HepG2 (cell line): ENCODE measurements around the gene RGS19. TPM values are rescaled to one million over a fixed set of nuclear protein-coding genes. Genes with fewer than 3 reads are reported as not detected.

Experiments used
- ATAC-seq: fragments of 200-7000 bp; cut with Tn5 transposase; 3 replicates; pipeline ENCODE4 v1.9.1; 2020; ENCODE audit warnings: mild to moderate bottlenecking, moderate library complexity
- BruUV-seq: library from RNA; stranded (reverse); fragments of 400-500 nt; replicated peaks from 2 replicates; lab custom pipeline; 2021; lab: Mats Ljungman, UMichigan
- CTCF ChIA-PET: fragments of 300-600 bp; formaldehyde crosslinking; extraction: SDS; loops from one replicate; lab custom pipeline; 2021; ENCODE audit warnings: low total read pairs, inconsistent platforms, low intra/inter-chr PET ratio; lab: Yijun Ruan, JAX
- POLR2A ChIA-PET: fragments of 350-600 bp; sonication (Branson Sonifier 250); formaldehyde crosslinking; loops from one replicate; lab custom pipeline; 2020; ENCODE audit warnings: antibody characterized with exemption, inconsistent platforms; lab: Yijun Ruan, JAX
- DNase-seq: peaks from one replicate; pipeline ENCODE4 v3.0.0-alpha.2; 2015; ENCODE audit warnings: low spot score
- FAIRE-seq: peaks from 3 replicates; lab custom pipeline; 2011; peaks lifted over from hg19 to GRCh38; lab: Jason Lieb, UNC
- H2AFZ ChIP-seq: one replicate; pipeline ENCODE4 v1.6.1; 2011; ENCODE audit warnings: low read length, inconsistent platforms
- H3K27ac ChIP-seq: fragments of 300-600 bp; 3 replicates; pipeline ENCODE4 v1.8.0; 2011; ENCODE audit warnings: mixed run types, mild to moderate bottlenecking, mixed read lengths, low read length, inconsistent platforms; ENCODE audit not compliant: insufficient read depth; ENCODE audit errors: extremely low read length
- H3K27me3 ChIP-seq, 2 experiments: fragments of 200-600 bp in 1 of 2; 2 replicates in 1 of 2; 3 replicates in 1 of 2; pipeline versions ENCODE4 v1.6.0 to v1.8.0; 2011; ENCODE audit warnings: low read length in 2 of 2, mild to moderate bottlenecking in 2 of 2, moderate library complexity in 2 of 2, inconsistent platforms in 1 of 2; ENCODE audit not compliant: insufficient read depth in 2 of 2, control insufficient read depth in 1 of 2
- H3K36me3 ChIP-seq, 2 experiments: fragments of 200-600 bp in 1 of 2; replicated peaks in 1 of 2; 2 replicates in 1 of 2; 3 replicates in 1 of 2; pipeline versions ENCODE4 v1.5.1 to v1.8.0; 2011; ENCODE audit warnings: low read length in 2 of 2, inconsistent platforms in 1 of 2; ENCODE audit not compliant: insufficient read depth in 2 of 2, control insufficient read depth in 1 of 2
- H3K4me1 ChIP-seq: 2 replicates; pipeline ENCODE4 v1.5.1; 2012; ENCODE audit warnings: low read length, inconsistent platforms; ENCODE audit not compliant: insufficient read depth
- H3K4me2 ChIP-seq: 2 replicates; pipeline ENCODE4 v1.6.0; 2011; ENCODE audit warnings: low read depth, low read length, inconsistent platforms
- H3K4me3 ChIP-seq, 3 experiments: fragments of 200-600 bp in 1 of 3; sonication (generic), shearing (Covaris generic) in 1 of 3; replicated peaks in 1 of 3; 2 replicates each; pipeline ENCODE4 v1.5.1; 2011 to 2016; ENCODE audit warnings: low read length in 3 of 3, inconsistent platforms in 2 of 3, low read depth in 2 of 3, mild to moderate bottlenecking in 2 of 3, control low read depth in 1 of 3, mixed read lengths in 1 of 3; ENCODE audit not compliant: insufficient read depth in 1 of 3
- H3K79me2 ChIP-seq: one replicate; pipeline ENCODE4 v1.6.1; 2011; ENCODE audit warnings: low read length, inconsistent platforms; ENCODE audit not compliant: insufficient read depth
- H3K9ac ChIP-seq: 2 replicates; pipeline ENCODE4 v1.6.0; 2011; ENCODE audit warnings: mild to moderate bottlenecking, low read depth, low read length, inconsistent platforms; ENCODE audit not compliant: insufficient read depth
- H3K9me3 ChIP-seq: 2 replicates; pipeline ENCODE4 v1.5.1; 2012; ENCODE audit warnings: mild to moderate bottlenecking, low read length
- H4K20me1 ChIP-seq: 2 replicates; pipeline ENCODE4 v1.6.0; 2011; ENCODE audit warnings: inconsistent platforms, mild to moderate bottlenecking, low read length, moderate library complexity; ENCODE audit not compliant: insufficient read depth
- BRD4 ChIP-seq: sonication (generic); formaldehyde crosslinking; IDR thresholded peaks from 2 replicates; pipeline ENCODE4 v1.4.0; 2020; ENCODE audit warnings: missing genetic modification reagents
- GABPB1 ChIP-seq: IDR thresholded peaks from 2 replicates; pipeline ENCODE4 v1.6.1; 2016; ENCODE audit warnings: mild to moderate bottlenecking, missing genetic modification reagents, moderate library complexity, missing compliant biosample characterization
- KLF12 ChIP-seq: sonication (generic); formaldehyde crosslinking; IDR thresholded peaks from 2 replicates; pipeline ENCODE4 v1.4.0; 2020; ENCODE audit warnings: missing genetic modification reagents, borderline replicate concordance
- MAFF ChIP-seq: IDR thresholded peaks from 2 replicates; pipeline ENCODE4 v1.6.1; 2011; ENCODE audit warnings: low read depth, low read length, improper control_type of control experiment
- MYC ChIP-seq: sonication (generic); formaldehyde crosslinking; IDR thresholded peaks from 2 replicates; pipeline ENCODE4 v1.9.0; 2021; ENCODE audit warnings: missing genetic modification reagents, borderline replicate concordance
- PHF8 ChIP-seq: sonication (generic); formaldehyde crosslinking; IDR thresholded peaks from 2 replicates; pipeline ENCODE4 v1.5.0; 2020; ENCODE audit warnings: missing genetic modification reagents
- PRMT3 ChIP-seq: sonication (generic); formaldehyde crosslinking; IDR thresholded peaks from 2 replicates; pipeline ENCODE4 v1.8.1; 2022; ENCODE audit warnings: low read depth, mild to moderate bottlenecking, moderate library complexity, missing genetic modification reagents, borderline replicate concordance
- RNF2 ChIP-seq: fragments of 450-650 bp; conservative IDR thresholded peaks from 2 replicates; pipeline ENCODE4 v1.6.1; 2016; ENCODE audit warnings: low read depth
- RXRB ChIP-seq: IDR thresholded peaks from 2 replicates; pipeline ENCODE4 v1.6.1; 2016; ENCODE audit warnings: borderline replicate concordance, missing genetic modification reagents, missing compliant biosample characterization
- SNAI1 ChIP-seq: sonication (generic); formaldehyde crosslinking; IDR thresholded peaks from 2 replicates; pipeline ENCODE4 v1.5.0; 2020; ENCODE audit warnings: mild to moderate bottlenecking, missing genetic modification reagents, borderline replicate concordance
- ZFP36L2 ChIP-seq: sonication (generic); formaldehyde crosslinking; IDR thresholded peaks from 2 replicates; pipeline ENCODE4 v1.4.0; 2020; ENCODE audit warnings: missing genetic modification reagents
- ZNF225 ChIP-seq: sonication (generic); formaldehyde crosslinking; IDR thresholded peaks from 2 replicates; pipeline ENCODE4 v1.4.0; 2020; ENCODE audit warnings: mild to moderate bottlenecking, missing genetic modification reagents
- ZNF343 ChIP-seq: sonication (generic); formaldehyde crosslinking; IDR thresholded peaks from 2 replicates; pipeline ENCODE4 v1.4.0; 2020; ENCODE audit warnings: mild to moderate bottlenecking, missing genetic modification reagents
- ZNF646 ChIP-seq: sonication (generic); formaldehyde crosslinking; IDR thresholded peaks from 2 replicates; pipeline ENCODE4 v1.9.0; 2021; ENCODE audit warnings: mild to moderate bottlenecking, missing genetic modification reagents
- ZNF883 ChIP-seq: sonication (generic); formaldehyde crosslinking; IDR thresholded peaks from 2 replicates; pipeline ENCODE4 v1.5.1; 2020; ENCODE audit warnings: mild to moderate bottlenecking, missing genetic modification reagents; ENCODE audit errors: not compliant biosample characterization
- WGBS: methylation state at CpG from one replicate; pipeline ENCODE4 v1.1.6; 2017; ENCODE audit warnings: low lambda C conversion rate; 5-methylcytosine and 5-hydroxymethylcytosine counted together
- in situ Hi-C: cut with HindIII; loops from 2 replicates; pipeline ENCODE4 v1.10.0; 2017; ENCODE audit warnings: low pct_unique_long_range_greater_than_20kb; ENCODE audit not compliant: extremely low pct_ligation_motif_present
- intact Hi-C: fragments of 100-400 bp; cut with micrococcal nuclease; formaldehyde crosslinking; loops from one replicate; pipeline ENCODE4 v1.10.0; 2022; ENCODE audit not compliant: unreplicated experiment
- polyA plus RNA-seq, 8 experiments: library from polyadenylated mRNA; depleted of rRNA in 3 of 8; stranded (reverse) in 7 of 8; unstranded in 1 of 8; fragments of >200 nt; fragmentation: Illumina TruSeq in 4 of 8; extraction: Trizol in 4 of 8; gene quantifications; 2 replicates each; pipeline versions ENCODE4 v1.2.1 to v1.2.3, GENCODE V29; 2011 to 2016; ENCODE audit warnings: low read depth in 4 of 8, missing spikeins in 1 of 8, mixed read lengths in 1 of 8; ENCODE audit not compliant: insufficient read depth in 1 of 8
- total RNA-seq, 5 experiments: library from RNA; depleted of rRNA; stranded (reverse); fragments of >200 nt; fragmentation: Illumina TruSeq; extraction: Trizol; gene quantifications; 2 replicates each; pipeline ENCODE4 v1.2.3, GENCODE V29; 2016; ENCODE audit warnings: low read depth in 1 of 5
- TF ChIP-seq, protein P1 (sequence below): sonication (generic); formaldehyde crosslinking; IDR thresholded peaks from 2 replicates; pipeline ENCODE4 v1.9.0; 2022; ENCODE audit warnings: missing genetic modification reagents, mild to moderate bottlenecking, borderline replicate concordance

RGS19 gene
- total and polyA plus RNA-seq, 2 of the 13 experiments (the other 11 are each of a cell fraction or from before 2014, with no cell fraction given): 10.7 to 11.9 TPM

DNA sequence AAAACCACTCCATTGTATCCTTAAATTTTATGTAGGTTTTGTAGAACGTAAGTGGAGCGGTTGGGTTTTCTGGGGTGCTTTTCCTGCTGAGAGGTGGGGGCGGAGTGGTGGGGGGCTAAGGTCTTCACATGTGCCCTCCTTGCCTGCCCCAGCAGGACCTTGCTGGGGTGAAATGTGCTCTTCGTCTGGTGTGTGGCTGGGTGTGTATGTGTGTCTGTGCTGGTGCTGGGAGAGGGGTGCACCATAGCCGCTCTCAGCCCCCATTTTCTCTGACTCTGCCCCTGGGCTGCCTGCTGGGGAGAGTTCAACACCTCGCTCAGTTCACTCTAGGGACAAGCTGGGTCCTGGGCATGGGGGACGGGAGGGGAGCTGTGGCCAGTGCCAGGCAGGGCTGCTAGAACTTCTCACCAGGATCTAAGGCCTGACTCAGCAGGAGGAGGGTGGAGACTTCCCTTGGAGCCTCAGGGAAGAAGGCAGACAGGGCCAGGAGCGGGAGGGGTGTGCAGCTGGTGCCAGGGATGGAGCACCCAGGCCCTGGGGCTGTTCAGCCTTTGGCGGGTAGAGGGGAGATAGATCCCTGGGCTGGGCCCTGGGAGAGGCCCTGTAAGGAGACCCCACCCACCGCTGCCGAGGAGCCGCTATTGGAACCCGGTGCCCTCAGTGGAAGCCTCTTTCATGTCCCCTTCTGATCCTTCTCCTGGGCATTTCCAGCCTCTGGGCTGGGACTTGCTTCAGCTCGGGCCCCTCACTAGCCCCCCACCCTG is 34.7 kb downstream of the RGS19 start:
- H3K36me3 ChIP-seq: no peaks in the 10 kb centered on the region
- H4K20me1 ChIP-seq: no peaks in the 10 kb centered on the region
- H3K9me3 ChIP-seq: no peaks in the 10 kb centered on the region
- no peak overlapping the region for H3K9ac ChIP-seq
- H3K4me3 ChIP-seq: peak overlapping the region in 1 of 3 experiments; percentile 45; a peak in 1 of 6 replicates
- intact Hi-C loops (no loop called here), in situ Hi-C loops (no loop called here)
- H3K4me2 ChIP-seq: peak overlapping the region; percentile 56
- H3K27me3 ChIP-seq: no peaks in the 10 kb centered on the region
- peaks cover 56% of the 10 kb centered on the region for H3K4me1 ChIP-seq
- FAIRE-seq (no peak), DNase-seq (no peak), ATAC-seq (no peak; the same call in 2 of the 3 replicates)
- ChIA-PET POLR2A (interaction anchor here (0.7 to 10.1 kb wide), 5 partner anchors 9 to 76 kb away, joined by 3 to 252 read pairs (median 12); partner anchors contain the start of genes C20orf204, SAMD10 and SOX18), CTCF (no interaction called here)
- H3K79me2 ChIP-seq: peaks cover 4% of the 10 kb centered on the region
- 39% methylated on average over 13 of the region's 14 CpGs for WGBS
- BruUV-seq: no TSS peak
- no peak overlapping the region for H2AFZ ChIP-seq
- no peak overlapping the region for H3K27ac ChIP-seq
- TF ChIP-seq KLF12 (CRISPR knock-in tag): no peak
- 0 out of 2 replicates have a peak, but pooled peaks have one; percentile 11 for TF ChIP-seq GABPB1 (CRISPR knock-in tag)
- no peak for TF ChIP-seq PRMT3 (CRISPR knock-in tag)
- 0 out of 2 replicates have a peak, but pooled peaks have one; percentile 26 for TF ChIP-seq MAFF
- no peak for TF ChIP-seq ZFP36L2
- TF ChIP-seq, protein P1, sequence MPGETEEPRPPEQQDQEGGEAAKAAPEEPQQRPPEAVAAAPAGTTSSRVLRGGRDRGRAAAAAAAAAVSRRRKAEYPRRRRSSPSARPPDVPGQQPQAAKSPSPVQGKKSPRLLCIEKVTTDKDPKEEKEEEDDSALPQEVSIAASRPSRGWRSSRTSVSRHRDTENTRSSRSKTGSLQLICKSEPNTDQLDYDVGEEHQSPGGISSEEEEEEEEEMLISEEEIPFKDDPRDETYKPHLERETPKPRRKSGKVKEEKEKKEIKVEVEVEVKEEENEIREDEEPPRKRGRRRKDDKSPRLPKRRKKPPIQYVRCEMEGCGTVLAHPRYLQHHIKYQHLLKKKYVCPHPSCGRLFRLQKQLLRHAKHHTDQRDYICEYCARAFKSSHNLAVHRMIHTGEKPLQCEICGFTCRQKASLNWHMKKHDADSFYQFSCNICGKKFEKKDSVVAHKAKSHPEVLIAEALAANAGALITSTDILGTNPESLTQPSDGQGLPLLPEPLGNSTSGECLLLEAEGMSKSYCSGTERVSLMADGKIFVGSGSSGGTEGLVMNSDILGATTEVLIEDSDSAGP: 0 out of 2 replicates have a peak, but pooled peaks have one; percentile 20
- TF ChIP-seq ZNF883 (CRISPR knock-in tag): peak; percentile 54
- TF ChIP-seq RXRB: no peak
- no peak for TF ChIP-seq SNAI1 (CRISPR knock-in tag)
- TF ChIP-seq ZNF225 (CRISPR knock-in tag): 0 out of 2 replicates have a peak, but pooled peaks have one; percentile 46
- no peak for TF ChIP-seq PHF8 (CRISPR knock-in tag)
- TF ChIP-seq MYC (CRISPR knock-in tag): 0 out of 2 replicates have a peak, but pooled peaks have one; percentile 28
- TF ChIP-seq ZNF343 (CRISPR knock-in tag): 0 out of 2 replicates have a peak, but pooled peaks have one; percentile 43
- TF ChIP-seq RNF2: no peak
- TF ChIP-seq BRD4 (CRISPR knock-in tag): no peak
- peak; percentile 54; the same call in 1 of the 2 replicates for TF ChIP-seq ZNF646
